ENCODE results near the gene DNAJC15. TPM values are rescaled to one million over a fixed set of nuclear protein-coding genes. Genes with fewer than 3 reads are reported as not detected.
A peak's percentile ranks its signal among the peaks of the same experiment; 100 is the strongest.

Gene DNAJC15
- polyA plus RNA-seq, 1 donor (not counting 4 experiments of a cell fraction or from before 2014, with no cell fraction given) = 38.5 TPM

- H3K27me3 ChIP-seq (ENCODE audit: control insufficient read depth, extremely low read depth, insufficient read depth, low read length) = no peaks in the 10 kb centered on the region
- no peak for FAIRE-seq
- peak overlapping the region; percentile 66 for H2AFZ ChIP-seq (ENCODE audit: control insufficient read depth, low read length)
These were observed 135.7 kb downstream of the DNAJC15 start for GRCh38 chr13:43159026-43159461.

More at GRCh38 chr13:43159026-43159461, 135.7 kb downstream of the DNAJC15 start:
- no peak overlapping the region for H3K9ac ChIP-seq (ENCODE audit: control insufficient read depth, extremely low read depth, insufficient read depth, low read length)
- H3K27ac ChIP-seq (ENCODE audit: control insufficient read depth, insufficient read depth, low read length) = no peak overlapping the region
- H4K20me1 ChIP-seq (ENCODE audit: control insufficient read depth, extremely low read depth, insufficient read depth, low read length) = no peaks in the 10 kb centered on the region
- H3K4me2 ChIP-seq (ENCODE audit: control insufficient read depth, extremely low read depth, insufficient read depth, low read depth, low read length) = no peak overlapping the region
- no peaks in the 10 kb centered on the region for H3K9me1 ChIP-seq (ENCODE audit: control insufficient read depth, extremely low read depth, insufficient read depth, low read length)
- no peaks in the 10 kb centered on the region for H3K9me3 ChIP-seq (ENCODE audit: control insufficient read depth, low read depth, low read length)
- DNase-seq (ENCODE audit: low read depth, low spot score) = no peak
- dilution Hi-C loops (cut with MboI; ENCODE audit: extremely low pct_ligation_motif_present, low sequenced_read_pairs) = no loop called here
- H3K79me2 ChIP-seq (ENCODE audit: control insufficient read depth, insufficient read depth, low read length) = no peaks in the 10 kb centered on the region
- H3K4me3 ChIP-seq (ENCODE audit: control insufficient read depth in 2 of 3, extremely low read depth in 1 of 3, insufficient read depth in 2 of 3, low read depth in 1 of 3, low read length in 3 of 3) = no peak overlapping the region
- TF ChIP-seq EZH2 (IDR thresholded peaks at IDR 0.05; ENCODE audit: low read length) (no peak), CTCF (optimal IDR thresholded peaks at IDR 0.05 in 1 of 3, IDR thresholded peaks at IDR 0.05 in 1 of 3, conservative IDR thresholded peaks at IDR 0.05 in 1 of 3; ENCODE audit: extremely low read depth in 1 of 3, insufficient read depth in 2 of 3, low read length in 3 of 3) (peak in 2 of 3 experiments; percentile 29 to 44)
- peaks cover 5% of the 10 kb centered on the region for H3K4me1 ChIP-seq (ENCODE audit: control insufficient read depth, extremely low read depth, insufficient read depth, low read length)
- no peaks in the 10 kb centered on the region for H3K36me3 ChIP-seq (ENCODE audit: control insufficient read depth in 2 of 2, extremely low read depth in 1 of 2, insufficient read depth in 2 of 2, low read length in 2 of 2)

Other genes with a start within 250 kb of the DNAJC15 start
- not detected in 3 replicates for gene FAM216B, start 242.0 kb upstream of the DNAJC15 start, polyA plus RNA-seq
- gene EPSTI1, start 31.3 kb upstream of the DNAJC15 start, polyA plus RNA-seq = 8.7 to 14.7 TPM (median 13.0 TPM) in 3 replicates

Data from keratinocyte (primary cell).